HPDE6-E6E7 (cell line): ENCODE data around the gene SNX6.
"Not testable (repeated sequence)": the region's sequence is repeated elsewhere in the genome, so short reads cannot be mapped to it uniquely, and the experiment has no call there.

ENCODE experiments used
- DNase-seq: peaks from one replicate; pipeline ENCODE4 v3.0.0; 2011; ENCODE audit warnings: missing footprints; ENCODE audit errors: extremely low spot score

The SNX6 gene

GRCh38 chr14:34521071-34521470, 108.9 kb downstream of the SNX6 start:
- not testable (repeated sequence) for DNase-seq

DNA sequence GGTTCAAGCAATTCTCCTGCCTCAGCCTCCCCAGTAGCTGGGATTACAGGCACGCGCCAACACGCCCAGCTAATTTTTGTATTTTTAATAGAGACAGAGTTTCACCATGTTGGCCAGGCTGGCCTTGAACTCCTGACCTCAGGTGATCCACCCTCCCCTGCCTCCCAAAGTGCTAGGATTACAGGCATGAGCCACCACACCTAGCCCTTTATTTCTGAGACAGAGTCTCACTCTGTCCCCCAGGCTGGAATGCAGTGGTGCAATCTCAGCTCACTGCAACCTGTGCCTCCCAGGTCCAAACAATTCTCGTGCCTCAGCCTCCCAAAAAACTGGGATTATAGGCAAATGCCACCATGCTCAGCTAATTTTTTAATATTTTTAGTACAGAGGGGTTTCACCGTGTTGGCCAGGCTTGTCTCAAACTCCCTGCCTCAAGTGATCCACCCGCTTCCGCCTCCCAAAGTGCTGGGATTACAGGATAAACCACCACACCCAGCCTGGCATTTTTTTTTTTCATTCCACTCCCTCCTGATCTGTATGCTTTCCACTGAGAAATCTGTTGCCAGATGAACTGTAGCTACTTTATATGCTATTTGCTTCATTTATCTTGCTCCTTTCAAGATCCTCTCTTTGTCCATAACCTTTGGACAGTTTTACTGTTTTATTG, 109.5 kb downstream of the SNX6 start:
- not testable (repeated sequence) for DNase-seq
